SIG-M5 (cell line): ENCODE results near the gene MRO.
"Not testable (repeated sequence)": the region's sequence is repeated elsewhere in the genome, so short reads cannot be mapped to it uniquely, and the experiment has no call there.

Experiments
- DNase-seq: peaks from one replicate; lab custom pipeline; 2025; lab: John Stamatoyannopoulos, UW

The MRO gene

GRCh38 chr18:50791599-50792438 is 28.0 kb downstream of the MRO start:
- DNase-seq = no peak

GRCh38 chr18:50790948-50791347 is 28.9 kb downstream of the MRO start:
- no peak for DNase-seq

- DNase-seq = no peak
These were observed 29.6 kb downstream of the MRO start for GRCh38 chr18:50790241-50790640.

GRCh38 chr18:50788284-50788683 is 31.5 kb downstream of the MRO start:
- DNase-seq = no peak

GRCh38 chr18:50786864-50787263 is 33.0 kb downstream of the MRO start:
- DNase-seq = no peak

- DNase-seq = no peak
These were observed 36.3 kb downstream of the MRO start for GRCh38 chr18:50783553-50783952.

- DNase-seq = not testable (repeated sequence)
These were observed 40.8 kb downstream of the MRO start for GRCh38 chr18:50779021-50779420.

- no peak for DNase-seq
These were observed 43.4 kb downstream of the MRO start for GRCh38 chr18:50776383-50776782.

- no peak for DNase-seq
These were observed 44.1 kb downstream of the MRO start for GRCh38 chr18:50775726-50776125.

GRCh38 chr18:50775207-50775606 is 44.6 kb downstream of the MRO start:
- DNase-seq = no peak

GRCh38 chr18:50769463-50769862 is 50.4 kb downstream of the MRO start:
- no peak for DNase-seq

- no peak for DNase-seq
These were observed 62.5 kb downstream of the MRO start for GRCh38 chr18:50757358-50757757.

GRCh38 chr18:50754297-50754696 is 65.5 kb downstream of the MRO start:
- no peak for DNase-seq

GRCh38 chr18:50753311-50753710 is 66.5 kb downstream of the MRO start:
- no peak for DNase-seq

- DNase-seq = no peak
These were observed 67.9 kb downstream of the MRO start for GRCh38 chr18:50751947-50752346.

GRCh38 chr18:50751490-50751889 is 68.3 kb downstream of the MRO start:
- DNase-seq = no peak

GRCh38 chr18:50750546-50750945 is 69.3 kb downstream of the MRO start:
- no peak for DNase-seq

GRCh38 chr18:50749945-50750344 is 69.9 kb downstream of the MRO start:
- no peak for DNase-seq

- DNase-seq = no peak
These were observed 70.4 kb downstream of the MRO start for GRCh38 chr18:50749421-50749820.

GRCh38 chr18:50748243-50749229 is 71.3 kb downstream of the MRO start:
- DNase-seq = no peak

- no peak for DNase-seq
These were observed 72.0 kb downstream of the MRO start for GRCh38 chr18:50747849-50748242.

GRCh38 chr18:50745945-50746344 is 73.9 kb downstream of the MRO start:
- DNase-seq = no peak
